Measurements from ENCODE around the gene SNX9. TPM values are rescaled to one million over a fixed set of nuclear protein-coding genes. Genes with fewer than 3 reads are reported as not detected.

Gene SNX9
- total RNA-seq, 2 experiments from 2014 or later: 39.8 to 40.1 TPM

GRCh38 chr6:157981395-157982101 is 158.5 kb downstream of the SNX9 start, which contains the start of gene SYNJ2:
Gene SYNJ2, plus strand, starts transcription at chr6:157981863. Its CDS starts 99 bp downstream, at chr6:157981962.
- peak; percentile 90 for DNase-seq
- no peaks in the 10 kb centered on the region for H3K9me3 Mint-ChIP-seq
- POLR2A ChIA-PET: interaction anchor here (0.7 to 3.9 kb wide), 14 partner anchors 10 to 888 kb away, joined by 3 to 33 read pairs (median 4); no protein-coding TSS in a partner anchor
- peaks cover 56% of the 10 kb centered on the region for H3K4me1 Mint-ChIP-seq
- peaks cover 8% of the 10 kb centered on the region for H3K27me3 Mint-ChIP-seq
- H3K4me3 Mint-ChIP-seq: peak within 1 kb of the TSS; percentile 96
- peaks cover 15% of the 10 kb centered on the region for H3K36me3 Mint-ChIP-seq (ENCODE audit: low read depth)
- CTCF ChIA-PET: interaction anchor here (1.2 to 6.5 kb wide), 5 partner anchors 20 to 108 kb away, joined by 3 to 67 read pairs (median 8); no protein-coding TSS in a partner anchor
- H3K27ac Mint-ChIP-seq: peak within 1 kb of the TSS; percentile 80

- peaks cover 15% of the 10 kb centered on the region for H3K36me3 Mint-ChIP-seq (ENCODE audit: low read depth)
- peaks cover 57% of the 10 kb centered on the region for H3K4me1 Mint-ChIP-seq
- POLR2A ChIA-PET: interaction anchor here (0.7 to 3.9 kb wide), 16 partner anchors 10 to 887 kb away, joined by 3 to 33 read pairs (median 4); no protein-coding TSS in a partner anchor
- no peaks in the 10 kb centered on the region for H3K9me3 Mint-ChIP-seq
- H3K27ac Mint-ChIP-seq: peak overlapping the region; percentile 80
- CTCF ChIA-PET: interaction anchor here (1.2 to 6.5 kb wide), 6 partner anchors 21 to 109 kb away, joined by 3 to 67 read pairs (median 6); no protein-coding TSS in a partner anchor
- peak overlapping the region; percentile 96 for H3K4me3 Mint-ChIP-seq
- peaks cover 8% of the 10 kb centered on the region for H3K27me3 Mint-ChIP-seq
- DNase-seq: peak; percentile 41
These were observed 159.1 kb downstream of the SNX9 start for GRCh38 chr6:157982102-157982562.

GRCh38 chr6:157982563-157983405 is 159.7 kb downstream of the SNX9 start:
- POLR2A ChIA-PET: interaction anchor here (0.6 to 3.9 kb wide), 11 partner anchors 19 to 220 kb away, joined by 3 to 33 read pairs (median 5); no protein-coding TSS in a partner anchor
- H3K4me1 Mint-ChIP-seq: peaks cover 57% of the 10 kb centered on the region

GRCh38 chr6:157983406-157984119 is 160.5 kb downstream of the SNX9 start:
- ChIA-PET POLR2A (interaction anchor here (0.8 to 3.9 kb wide), 10 partner anchors 20 to 220 kb away, joined by 4 to 33 read pairs (median 4); no protein-coding TSS in a partner anchor), CTCF (interaction anchor here (0.6 to 6.5 kb wide), 7 partner anchors 10 to 110 kb away, joined by 3 to 67 read pairs (median 5); no protein-coding TSS in a partner anchor)
- peaks cover 60% of the 10 kb centered on the region for H3K4me1 Mint-ChIP-seq
- H3K27me3 Mint-ChIP-seq: peaks cover 8% of the 10 kb centered on the region
- peak overlapping the region; percentile 96 for H3K4me3 Mint-ChIP-seq
- no peak for DNase-seq
- H3K27ac Mint-ChIP-seq: peak overlapping the region; percentile 21
- H3K36me3 Mint-ChIP-seq (ENCODE audit: low read depth): peaks cover 15% of the 10 kb centered on the region
- H3K9me3 Mint-ChIP-seq: no peaks in the 10 kb centered on the region

More at GRCh38 chr6:157982563-157983405, 159.7 kb downstream of the SNX9 start:
- Mint-ChIP-seq H3K27me3 (peaks cover 8% of the 10 kb centered on the region), H3K27ac (peak overlapping the region; percentile 80), H3K9me3 (no peaks in the 10 kb centered on the region), H3K4me3 (peak overlapping the region; percentile 96), H3K36me3 (ENCODE audit: low read depth) (peaks cover 15% of the 10 kb centered on the region)
- CTCF ChIA-PET: interaction anchor here (0.6 to 6.5 kb wide), 7 partner anchors 11 to 109 kb away, joined by 3 to 67 read pairs (median 3); no protein-coding TSS in a partner anchor
- DNase-seq: no peak

- Mint-ChIP-seq H3K27ac (no peak overlapping the region), H3K9me3 (no peaks in the 10 kb centered on the region), H3K4me1 (peaks cover 63% of the 10 kb centered on the region), H3K36me3 (ENCODE audit: low read depth) (peaks cover 15% of the 10 kb centered on the region), H3K4me3 (peak overlapping the region; percentile 45), H3K27me3 (peaks cover 8% of the 10 kb centered on the region)
- CTCF ChIA-PET: interaction anchor here (0.9 to 6.5 kb wide), 5 partner anchors 9 to 111 kb away, joined by 3 to 67 read pairs (median 8); no protein-coding TSS in a partner anchor
- POLR2A ChIA-PET: interaction anchor here (0.8 to 3.9 kb wide), 9 partner anchors 21 to 223 kb away, joined by 3 to 33 read pairs (median 5); no protein-coding TSS in a partner anchor
- DNase-seq: no peak
These were observed 161.1 kb downstream of the SNX9 start for GRCh38 chr6:157984128-157984527.

- ChIA-PET POLR2A (interaction anchor here (0.8 to 3.9 kb wide), 7 partner anchors 22 to 224 kb away, joined by 3 to 33 read pairs (median 4); no protein-coding TSS in a partner anchor), CTCF (interaction anchor here (1.4 to 6.5 kb wide), 4 partner anchors 23 to 111 kb away, joined by 5 to 67 read pairs (median 34); no protein-coding TSS in a partner anchor)
- Mint-ChIP-seq H3K9me3 (no peaks in the 10 kb centered on the region), H3K27ac (no peak overlapping the region), H3K4me3 (peak overlapping the region; percentile 45), H3K27me3 (peaks cover 8% of the 10 kb centered on the region), H3K36me3 (ENCODE audit: low read depth) (peaks cover 15% of the 10 kb centered on the region), H3K4me1 (peaks cover 61% of the 10 kb centered on the region)
- no peak for DNase-seq
These were observed 161.7 kb downstream of the SNX9 start for GRCh38 chr6:157984686-157985225.

GRCh38 chr6:157985378-157986155 is 162.5 kb downstream of the SNX9 start:
- DNase-seq: no peak
- H3K9me3 Mint-ChIP-seq: no peaks in the 10 kb centered on the region
- POLR2A ChIA-PET: interaction anchor here (1.2 kb wide), 1 partner anchor 56 kb away, joined by 3 read pairs; no protein-coding TSS in a partner anchor
- no peak overlapping the region for H3K4me3 Mint-ChIP-seq
- H3K4me1 Mint-ChIP-seq: peaks cover 60% of the 10 kb centered on the region
- H3K27ac Mint-ChIP-seq: no peak overlapping the region
- peaks cover 1% of the 10 kb centered on the region for H3K27me3 Mint-ChIP-seq
- H3K36me3 Mint-ChIP-seq (ENCODE audit: low read depth): peaks cover 15% of the 10 kb centered on the region
- CTCF ChIA-PET: interaction anchor here (1.0 to 6.5 kb wide), 2 partner anchors 87 kb away, joined by 3 to 60 read pairs; no protein-coding TSS in a partner anchor

- Mint-ChIP-seq H3K4me1 (peaks cover 54% of the 10 kb centered on the region), H3K27ac (no peak overlapping the region), H3K27me3 (no peaks in the 10 kb centered on the region), H3K9me3 (no peaks in the 10 kb centered on the region), H3K4me3 (no peak overlapping the region), H3K36me3 (ENCODE audit: low read depth) (peaks cover 12% of the 10 kb centered on the region)
- DNase-seq: no peak
- CTCF ChIA-PET: interaction anchor here (1.0 to 1.1 kb wide), 2 partner anchors 38 to 85 kb away, joined by 3 to 4 read pairs; no protein-coding TSS in a partner anchor
- POLR2A ChIA-PET: interaction anchor here (2.5 kb wide), 1 partner anchor 28 kb away, joined by 6 read pairs; no protein-coding TSS in a partner anchor
These were observed 165.0 kb downstream of the SNX9 start for GRCh38 chr6:157987788-157988699.

- Mint-ChIP-seq H3K4me3 (no peak overlapping the region), H3K27ac (no peak overlapping the region), H3K36me3 (ENCODE audit: low read depth) (peaks cover 9% of the 10 kb centered on the region), H3K4me1 (peaks cover 52% of the 10 kb centered on the region), H3K9me3 (no peaks in the 10 kb centered on the region), H3K27me3 (no peaks in the 10 kb centered on the region)
- POLR2A ChIA-PET: interaction anchor here (1.7 to 2.5 kb wide), 2 partner anchors 27 to 38 kb away, joined by 6 to 8 read pairs; no protein-coding TSS in a partner anchor
- no peak for DNase-seq
- CTCF ChIA-PET: interaction anchor here (1.0 to 1.1 kb wide), 2 partner anchors 37 to 84 kb away, joined by 3 to 4 read pairs; no protein-coding TSS in a partner anchor
These were observed 165.6 kb downstream of the SNX9 start for GRCh38 chr6:157988700-157989063.
